Adrenal gland (tissue), 12 donors: Measurements from ENCODE around the gene ALDH3B2. TPM values are rescaled to one million over a fixed set of nuclear protein-coding genes. Genes with fewer than 3 reads are reported as not detected.

Experiments
- DNase-seq, 7 donors: peaks; one replicate each; pipeline ENCODE4 v3.0.0-alpha.2; 2019 to 2020
- H3K27ac ChIP-seq, 5 donors: fragments of 200-600 bp; sonication (generic) in 4 of 5; 1 replicate in 3 of 5; 2 replicates in 2 of 5; pipeline versions ENCODE4 v1.5.1 to v1.8.0; 2016 to 2020; ENCODE audit warnings: mild to moderate bottlenecking in 1 of 5
- H3K27me3 ChIP-seq: fragments of 200-600 bp; 2 replicates; pipeline ENCODE4 v1.8.0; 2021
- H3K36me3 ChIP-seq, 2 donors: fragments of 200-600 bp; replicated peaks in 1 of 2; 1 replicate in 1 of 2; 2 replicates in 1 of 2; pipeline versions ENCODE4 v1.5.1 to v1.8.0; 2018 to 2022
- H3K4me1 ChIP-seq, 2 donors: fragments of 200-600 bp; replicated peaks in 1 of 2; 1 replicate in 1 of 2; 2 replicates in 1 of 2; pipeline versions ENCODE4 v1.5.1 to v1.8.0; 2018 to 2021
- H3K4me3 ChIP-seq, 4 donors: fragments of 200-600 bp; sonication (generic) in 3 of 4; one replicate each; pipeline ENCODE4 v1.5.1; 2016 to 2018
- H3K9me3 ChIP-seq, 3 donors: fragments of 200-600 bp; sonication (generic) in 1 of 3; replicated peaks in 1 of 3; 1 replicate in 2 of 3; 2 replicates in 1 of 3; pipeline versions ENCODE4 v1.5.1 to v1.8.0; 2016 to 2021
- CTCF ChIP-seq, 6 experiments: fragments of 450-650 bp in 4 of 6; fragments of 200-600 bp in 2 of 6; sonication (generic) in 1 of 6; IDR thresholded peaks; 1 replicate in 5 of 6; 2 replicates in 1 of 6; pipeline versions ENCODE4 v1.5.1 to v1.8.0; 2016 to 2021; ENCODE audit warnings: antibody characterized with exemption in 6 of 6, mild to moderate bottlenecking in 2 of 6, moderate library complexity in 1 of 6
- POLR2A ChIP-seq, 2 donors: fragments of 450-650 bp; IDR thresholded peaks; one replicate each; pipeline ENCODE4 v1.6.1; 2017; ENCODE audit warnings: antibody characterized with exemption in 2 of 2, mild to moderate bottlenecking in 2 of 2, moderate library complexity in 1 of 2
- WGBS, 4 donors: extraction: QIAGEN DNeasy Blood & Tissue Kit in 2 of 4; methylation state at CpG; one replicate each; pipeline versions ENCODE4 v1.1.5 to v1.1.7; 2013 to 2017; 5-methylcytosine and 5-hydroxymethylcytosine counted together
- intact Hi-C, 2 donors: fragments of 100-400 bp; cut with DNase I; formaldehyde crosslinking; loops; one replicate each; pipeline versions ENCODE4 v1.14.1 to v1.15.0; 2022 to 2023
- polyA plus RNA-seq, 3 donors: library from polyadenylated mRNA; stranded (reverse); fragments of 200-250 nt in 2 of 3; fragments of 350-450 nt in 1 of 3; fragmentation: Illumina TruSeq in 1 of 3; extraction: RNeasy Lipid Tissue Mini Kit (QIAGEN cat#74804) in 1 of 3; gene quantifications; one replicate each; pipeline ENCODE4 v1.2.3, GENCODE V29; 2013 to 2014
- total RNA-seq, 9 donors: library from RNA; depleted of rRNA in 4 of 9; stranded (reverse); fragments of >200 nt in 4 of 9; fragments of 120-200 nt in 1 of 9; fragmentation: NEBNext Ultra II Directional in 1 of 9; extraction: Animal tissue kit (Norgen Biotek cat#: 25700) in 1 of 9; gene quantifications; one replicate each; pipeline versions ENCODE4 v1.1.0 to v1.2.4, GENCODE V29; 2013 to 2023
- donor health status: healthy with polysubstance abuse.
- donor health status: Bipolar disorder and iron deficiency.
- donor health status: DM: yes; HTN: yes; CAD: no.
- donor health status: DM: no; HTN: no; CAD: no.
- donor health status: DM: no; HTN: no; CAD: no.
- donor health status: DM: yes; HTN: yes; CAD: no.

The ALDH3B2 gene
- total and polyA plus RNA-seq, 12 donors: 0.10 TPM; not detected in 11

GRCh38 chr11:67699521-67699920 lies 25.1 kb upstream of the ALDH3B2 start:
- peaks cover 15% of the 10 kb centered on the region for H3K27me3 ChIP-seq
- no peaks in the 10 kb centered on the region for H3K36me3 ChIP-seq
- H3K4me1 ChIP-seq: no peaks in the 10 kb centered on the region
- intact Hi-C loops: no loop called here
- TF ChIP-seq CTCF (IDR thresholded peaks at IDR 0.05): no peak
- TF ChIP-seq POLR2A (IDR thresholded peaks at IDR 0.05): no peak
- H3K9me3 ChIP-seq: no peaks in the 10 kb centered on the region
- H3K4me3 ChIP-seq: no peak overlapping the region
- WGBS, 4 donors: 74 to 85% (median 80%) methylated on average over 10 of the region's 10 CpGs
- no peak overlapping the region for H3K27ac ChIP-seq
- DNase-seq: no peak

- Histone ChIP-seq H3K27ac (no peak overlapping the region), H3K36me3 (no peaks in the 10 kb centered on the region), H3K27me3 (peaks cover 15% of the 10 kb centered on the region), H3K4me3 (no peak overlapping the region), H3K9me3 (no peaks in the 10 kb centered on the region), H3K4me1 (no peaks in the 10 kb centered on the region)
- 65 to 79% (median 77%) methylated on average over 6 of the region's 6 CpGs for WGBS, 4 donors
- TF ChIP-seq POLR2A (IDR thresholded peaks at IDR 0.05): no peak
- intact Hi-C loops: no loop called here
- no peak for DNase-seq
Observed at GRCh38 chr11:67698247-67698646, 23.8 kb upstream of the ALDH3B2 start.

- Histone ChIP-seq H3K4me3 (no peak overlapping the region), H3K27ac (no peak overlapping the region), H3K9me3 (no peaks in the 10 kb centered on the region), H3K4me1 (no peaks in the 10 kb centered on the region), H3K36me3 (no peaks in the 10 kb centered on the region), H3K27me3 (peaks cover 15% of the 10 kb centered on the region)
- 76 to 89% (median 83%) methylated on average over 4 of the region's 4 CpGs for WGBS, 4 donors
- DNase-seq: no peak
- TF ChIP-seq CTCF (IDR thresholded peaks at IDR 0.05): no peak
- no peak for TF ChIP-seq POLR2A (IDR thresholded peaks at IDR 0.05)
- intact Hi-C loops: no loop called here
Observed at GRCh38 chr11:67697846-67698245, 23.4 kb upstream of the ALDH3B2 start.

- Histone ChIP-seq H3K9me3 (no peaks in the 10 kb centered on the region), H3K4me3 (no peak overlapping the region), H3K4me1 (no peaks in the 10 kb centered on the region), H3K27ac (no peak overlapping the region), H3K36me3 (no peaks in the 10 kb centered on the region), H3K27me3 (peaks cover 15% of the 10 kb centered on the region)
- TF ChIP-seq POLR2A (IDR thresholded peaks at IDR 0.05) (no peak), CTCF (IDR thresholded peaks at IDR 0.05) (no peak)
- 92 to 95% (median 93%) methylated on average over 2 to 7 of the region's 7 CpGs for WGBS, 4 donors
- no peak for DNase-seq
- intact Hi-C loops: no loop called here
Observed at GRCh38 chr11:67696998-67697397, 22.6 kb upstream of the ALDH3B2 start.

GRCh38 chr11:67695606-67696005 lies 21.2 kb upstream of the ALDH3B2 start:
- Histone ChIP-seq H3K27ac (no peak overlapping the region), H3K27me3 (peaks cover 15% of the 10 kb centered on the region), H3K4me3 (no peak overlapping the region), H3K4me1 (no peaks in the 10 kb centered on the region), H3K36me3 (no peaks in the 10 kb centered on the region), H3K9me3 (no peaks in the 10 kb centered on the region)
- no peak for TF ChIP-seq CTCF (IDR thresholded peaks at IDR 0.05)
- no peak for TF ChIP-seq POLR2A (IDR thresholded peaks at IDR 0.05)
- intact Hi-C loops: no loop called here
- no peak for DNase-seq
- WGBS, 4 donors: 81 to 88% (median 84%) methylated on average over 12 of the region's 12 CpGs
